Chondrocyte (in vitro differentiated cells): Measurements from ENCODE around the gene KCNH8. TPM values are rescaled to one million over a fixed set of nuclear protein-coding genes. Genes with fewer than 3 reads are reported as not detected.

Experiments
- DNase-seq: peaks from one replicate; pipeline ENCODE4 v3.0.0; 2021; ENCODE audit warnings: mixed read lengths, low spot score
- H3K27ac Mint-ChIP-seq: one replicate; pipeline ENCODE4 v1.8.0; 2021; ENCODE audit warnings: mild to moderate bottlenecking, moderate library complexity, mixed read lengths; ENCODE audit not compliant: unreplicated experiment
- H3K27me3 Mint-ChIP-seq: 2 replicates; pipeline ENCODE4 v1.8.0; 2021; ENCODE audit warnings: low read depth, mixed read lengths
- H3K36me3 Mint-ChIP-seq: 2 replicates; pipeline ENCODE4 v1.8.0; 2021; ENCODE audit warnings: low read depth, mixed read lengths
- H3K4me1 Mint-ChIP-seq: 2 replicates; pipeline ENCODE4 v1.8.0; 2021; ENCODE audit warnings: low read depth, mild to moderate bottlenecking, mixed read lengths
- H3K4me3 Mint-ChIP-seq: one replicate; pipeline ENCODE4 v1.8.0; 2021; ENCODE audit warnings: mild to moderate bottlenecking, moderate library complexity, mixed read lengths; ENCODE audit not compliant: unreplicated experiment
- H3K9me3 Mint-ChIP-seq: 2 replicates; pipeline ENCODE4 v1.8.0; 2021; ENCODE audit warnings: low read depth, mixed read lengths
- total RNA-seq: library from RNA; stranded (reverse); gene quantifications from 3 replicates; pipeline ENCODE4 v1.2.1, GENCODE V29; 2021
- TF ChIP-seq, protein P1 (sequence below): fragments of 200-600 bp; sonication (generic); IDR thresholded peaks from 2 replicates; pipeline ENCODE4 v1.5.0; 2021; ENCODE audit warnings: antibody characterized with exemption, mild to moderate bottlenecking, moderate library complexity

KCNH8 gene
- total RNA-seq, 1 donor from 2014 or later: not detected

DNA sequence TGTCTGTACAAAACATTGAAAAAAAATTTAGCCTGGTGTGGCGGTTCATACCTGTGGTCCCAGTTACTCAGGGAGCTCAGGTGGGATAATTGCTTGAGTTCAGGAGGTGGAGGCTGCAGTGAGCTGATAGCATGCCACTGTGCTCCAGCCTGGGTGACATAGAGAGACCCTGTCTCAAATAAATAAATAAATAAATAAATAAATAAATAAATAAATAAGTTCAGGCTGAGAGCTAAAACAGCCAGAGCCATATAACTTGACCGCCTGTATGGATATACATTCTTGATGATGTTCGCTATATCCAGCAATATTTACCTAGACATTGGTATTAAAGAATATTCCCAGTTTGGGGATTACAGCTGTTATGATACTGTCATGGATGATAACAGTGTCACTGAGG, 146.9 kb downstream of the KCNH8 start:
- DNase-seq: no peak
- no peaks in the 10 kb centered on the region for H3K36me3 Mint-ChIP-seq
- TF ChIP-seq, protein P1, sequence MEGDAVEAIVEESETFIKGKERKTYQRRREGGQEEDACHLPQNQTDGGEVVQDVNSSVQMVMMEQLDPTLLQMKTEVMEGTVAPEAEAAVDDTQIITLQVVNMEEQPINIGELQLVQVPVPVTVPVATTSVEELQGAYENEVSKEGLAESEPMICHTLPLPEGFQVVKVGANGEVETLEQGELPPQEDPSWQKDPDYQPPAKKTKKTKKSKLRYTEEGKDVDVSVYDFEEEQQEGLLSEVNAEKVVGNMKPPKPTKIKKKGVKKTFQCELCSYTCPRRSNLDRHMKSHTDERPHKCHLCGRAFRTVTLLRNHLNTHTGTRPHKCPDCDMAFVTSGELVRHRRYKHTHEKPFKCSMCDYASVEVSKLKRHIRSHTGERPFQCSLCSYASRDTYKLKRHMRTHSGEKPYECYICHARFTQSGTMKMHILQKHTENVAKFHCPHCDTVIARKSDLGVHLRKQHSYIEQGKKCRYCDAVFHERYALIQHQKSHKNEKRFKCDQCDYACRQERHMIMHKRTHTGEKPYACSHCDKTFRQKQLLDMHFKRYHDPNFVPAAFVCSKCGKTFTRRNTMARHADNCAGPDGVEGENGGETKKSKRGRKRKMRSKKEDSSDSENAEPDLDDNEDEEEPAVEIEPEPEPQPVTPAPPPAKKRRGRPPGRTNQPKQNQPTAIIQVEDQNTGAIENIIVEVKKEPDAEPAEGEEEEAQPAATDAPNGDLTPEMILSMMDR: no peak
- H3K9me3 Mint-ChIP-seq: no peaks in the 10 kb centered on the region
- H3K4me3 Mint-ChIP-seq: no peak overlapping the region
- no peaks in the 10 kb centered on the region for H3K4me1 Mint-ChIP-seq
- H3K27me3 Mint-ChIP-seq: no peaks in the 10 kb centered on the region
- no peak overlapping the region for H3K27ac Mint-ChIP-seq

DNA sequence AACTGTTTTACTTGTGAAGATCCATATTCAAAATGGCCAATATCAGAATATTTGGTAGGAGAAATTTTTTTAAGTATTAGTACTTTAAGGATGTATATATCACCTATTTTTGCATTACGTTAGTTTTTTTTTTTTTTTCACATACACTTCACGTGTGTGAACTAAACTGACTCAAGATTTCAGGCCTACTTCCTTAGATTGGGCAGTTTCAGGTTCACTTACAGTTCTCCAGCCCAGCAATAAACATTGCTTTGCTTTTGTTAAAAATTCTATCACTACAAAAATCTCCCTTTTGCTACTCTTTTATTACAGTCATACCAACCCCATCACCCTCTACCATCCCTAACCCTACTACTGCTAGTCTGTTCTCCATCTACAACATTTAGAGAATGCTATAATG, 183.6 kb downstream of the KCNH8 start:
- Mint-ChIP-seq H3K9me3 (no peaks in the 10 kb centered on the region), H3K27ac (no peak overlapping the region), H3K4me1 (no peaks in the 10 kb centered on the region), H3K4me3 (no peak overlapping the region), H3K36me3 (no peaks in the 10 kb centered on the region), H3K27me3 (peaks cover 2% of the 10 kb centered on the region)
- DNase-seq: no peak
- TF ChIP-seq, protein P1: no peak

DNA sequence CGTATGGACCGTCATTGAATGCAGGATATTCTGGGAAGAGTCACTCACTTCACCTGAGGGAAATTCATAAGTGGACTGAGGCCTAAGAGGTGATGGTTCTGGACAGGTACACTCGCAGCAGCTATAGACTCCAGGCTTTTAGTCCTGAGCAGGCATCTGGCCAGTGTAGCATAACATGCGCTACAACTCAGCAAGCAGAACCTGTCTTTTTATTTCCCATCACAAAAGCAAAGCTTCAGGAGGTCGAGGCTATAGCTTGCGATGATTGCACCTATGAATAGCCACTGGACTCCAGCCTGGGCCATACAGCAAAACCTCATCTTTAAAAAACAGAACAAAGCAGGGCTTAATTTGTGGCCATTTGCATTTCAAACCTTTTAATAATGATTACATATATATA, 185.8 kb downstream of the KCNH8 start:
- TF ChIP-seq, protein P1: no peak
- H3K4me1 Mint-ChIP-seq: no peaks in the 10 kb centered on the region
- H3K36me3 Mint-ChIP-seq: no peaks in the 10 kb centered on the region
- no peak for DNase-seq
- no peak overlapping the region for H3K27ac Mint-ChIP-seq
- H3K27me3 Mint-ChIP-seq: peaks cover 4% of the 10 kb centered on the region
- H3K4me3 Mint-ChIP-seq: no peak overlapping the region
- no peaks in the 10 kb centered on the region for H3K9me3 Mint-ChIP-seq

DNA sequence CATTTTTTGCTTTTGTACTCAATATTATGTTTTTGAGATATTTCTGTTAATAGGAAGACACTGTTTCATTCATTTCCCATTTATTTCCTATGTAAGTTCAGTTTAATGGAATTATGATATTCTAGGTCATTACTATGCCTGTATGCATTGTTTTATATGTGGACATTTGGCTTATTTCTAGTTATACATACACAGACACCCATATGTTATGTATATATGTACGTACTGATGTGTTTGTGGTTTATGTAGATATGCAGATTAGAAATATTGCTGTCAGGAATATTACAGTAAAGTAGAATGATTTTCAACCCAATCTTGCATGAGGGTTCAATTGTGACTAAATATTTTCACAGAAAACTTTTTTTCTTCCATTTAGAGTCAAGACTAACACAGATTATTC, 190.5 kb downstream of the KCNH8 start:
- TF ChIP-seq, protein P1: no peak
- no peaks in the 10 kb centered on the region for H3K36me3 Mint-ChIP-seq
- H3K9me3 Mint-ChIP-seq: no peaks in the 10 kb centered on the region
- peaks cover 4% of the 10 kb centered on the region for H3K27me3 Mint-ChIP-seq
- no peaks in the 10 kb centered on the region for H3K4me1 Mint-ChIP-seq
- H3K4me3 Mint-ChIP-seq: no peak overlapping the region
- no peak overlapping the region for H3K27ac Mint-ChIP-seq
- DNase-seq: no peak

DNA sequence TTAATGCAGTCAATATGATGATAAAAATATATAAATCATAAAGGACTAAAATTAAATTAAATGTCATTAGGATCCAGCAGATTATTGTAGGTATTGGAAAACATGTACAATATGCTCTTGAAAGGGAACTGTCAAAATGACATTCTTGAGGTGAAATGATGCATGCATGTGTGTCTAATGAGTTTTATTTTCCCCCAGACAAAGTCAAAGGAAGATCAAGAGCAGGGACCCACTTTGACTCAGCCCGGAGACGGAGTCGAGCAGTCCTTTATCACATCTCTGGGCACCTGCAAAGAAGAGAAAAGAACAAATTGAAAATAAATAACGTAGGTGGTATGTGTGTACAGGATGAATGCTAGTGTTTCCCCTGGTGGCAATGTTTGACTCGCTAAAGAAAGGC, 194.1 kb downstream of the KCNH8 start:
- no peaks in the 10 kb centered on the region for H3K36me3 Mint-ChIP-seq
- H3K27ac Mint-ChIP-seq: no peak overlapping the region
- no peak overlapping the region for H3K4me3 Mint-ChIP-seq
- peaks cover 11% of the 10 kb centered on the region for H3K27me3 Mint-ChIP-seq
- no peaks in the 10 kb centered on the region for H3K4me1 Mint-ChIP-seq
- no peak for DNase-seq
- H3K9me3 Mint-ChIP-seq: no peaks in the 10 kb centered on the region
- TF ChIP-seq, protein P1: no peak
